Stomach (tissue), 4 donors: Measurements from ENCODE around the gene PLXNA2.

Source experiments
- CTCF ChIP-seq, 7 experiments: fragments of 450-650 bp in 4 of 7; fragments of 200-600 bp in 3 of 7; sonication (generic) in 3 of 7; IDR thresholded peaks; one replicate each; pipeline ENCODE4 v1.5.1; 2016 to 2019; ENCODE audit warnings: antibody characterized with exemption in 7 of 7, control low read depth in 2 of 7, mild to moderate bottlenecking in 1 of 7
- EP300 ChIP-seq: sonication (generic); formaldehyde crosslinking; IDR thresholded peaks from one replicate; pipeline ENCODE4 v1.6.1; 2017; ENCODE audit warnings: antibody characterized with exemption
- POLR2A ChIP-seq, 4 donors: fragments of 450-650 bp; IDR thresholded peaks; one replicate each; pipeline ENCODE4 v1.6.1; 2016; ENCODE audit warnings: antibody characterized with exemption in 4 of 4, control low read depth in 2 of 4, mild to moderate bottlenecking in 1 of 4, moderate library complexity in 1 of 4
- POLR2AphosphoS5 ChIP-seq, 3 donors: sonication (generic); formaldehyde crosslinking; IDR thresholded peaks; one replicate each; pipeline ENCODE4 v1.6.1; 2016; ENCODE audit warnings: antibody characterized with exemption in 3 of 3

GRCh38 chr1:208042041-208042615 is 202.1 kb downstream of the PLXNA2 start:
- TF ChIP-seq CTCF (IDR thresholded peaks at IDR 0.05), result no peak
- TF ChIP-seq POLR2A (IDR thresholded peaks at IDR 0.05), result no peak
- no peak for TF ChIP-seq EP300
- no peak for TF ChIP-seq POLR2AphosphoS5 (IDR thresholded peaks at IDR 0.05)
